Activated CD8-positive, alpha-beta memory T cell treated with anti-CD3 and anti-CD28 coated beads for 1 hour (primary cell): ENCODE data around the gene PLEKHB1.

Experiments
- DNase-seq, 2 donors: peaks; one replicate each; pipeline ENCODE4 v3.0.0-alpha.2; 2020; ENCODE audit warnings: low read depth in 1 of 2; ENCODE audit errors: extremely low read depth in 1 of 2

Gene PLEKHB1

GRCh38 chr11:73645972-73646631, at the start of gene PLEKHB1:
TSS of gene PLEKHB1 (plus strand) at chr11:73646581. CDS start at chr11:73646609, 28 bp downstream.
- DNase-seq: no peak

- DNase-seq: no peak
Measured at GRCh38 chr11:73597336-73597955, 48.9 kb upstream of the PLEKHB1 start.

GRCh38 chr11:73597956-73598718, 48.2 kb upstream of the PLEKHB1 start, which contains the start of gene FAM168A:
TSS of gene FAM168A (minus strand) at chr11:73598112. CDS start at chr11:73468474, 129,638 bp downstream.
- DNase-seq: peak; percentile 75 to 90

- no peak for DNase-seq
Measured at GRCh38 chr11:73598719-73599379, 47.5 kb upstream of the PLEKHB1 start.

GRCh38 chr11:73612601-73613140, 33.7 kb upstream of the PLEKHB1 start:
- DNase-seq: no peak

- DNase-seq: no peak
Measured at GRCh38 chr11:73614591-73614990, 31.8 kb upstream of the PLEKHB1 start.

- no peak for DNase-seq
Measured at GRCh38 chr11:73622926-73623593, 23.3 kb upstream of the PLEKHB1 start.

- no peak for DNase-seq
Measured at GRCh38 chr11:73623686-73624085, 22.7 kb upstream of the PLEKHB1 start.

GRCh38 chr11:73625696-73626318, 20.6 kb upstream of the PLEKHB1 start:
- peak; percentile 27 to 50 for DNase-seq

GRCh38 chr11:73629907-73630306, 16.5 kb upstream of the PLEKHB1 start:
- no peak for DNase-seq

GRCh38 chr11:73632996-73633395, 13.4 kb upstream of the PLEKHB1 start:
- DNase-seq: no peak

- DNase-seq: no peak
Measured at GRCh38 chr11:73633999-73634398, 12.4 kb upstream of the PLEKHB1 start.

GRCh38 chr11:73635721-73636120, 10.7 kb upstream of the PLEKHB1 start:
- no peak for DNase-seq

GRCh38 chr11:73636249-73636648, 10.1 kb upstream of the PLEKHB1 start:
- no peak for DNase-seq

- DNase-seq: no peak
Measured at GRCh38 chr11:73637012-73637411, 9.4 kb upstream of the PLEKHB1 start.

- no peak for DNase-seq
Measured at GRCh38 chr11:73640592-73640991, 5.8 kb upstream of the PLEKHB1 start.

- no peak for DNase-seq
Measured at GRCh38 chr11:73641668-73642067, 4.7 kb upstream of the PLEKHB1 start.

GRCh38 chr11:73645121-73645969, 1.0 kb upstream of the PLEKHB1 start:
- no peak for DNase-seq

GRCh38 chr11:73647459-73648100, 1.2 kb downstream of the PLEKHB1 start:
- DNase-seq: peak; percentile 85 to 88
